GM18873 (cell line): ENCODE results near the gene HBA2.
"Not testable (repeated sequence)": the region's sequence is repeated elsewhere in the genome, so short reads cannot be mapped to it uniquely, and the experiment has no call there.

ENCODE experiments used
- ATAC-seq: cut with Tn5 transposase; IDR thresholded peaks from one replicate; pipeline ENCODE4 v1.9.1; 2021; ENCODE audit warnings: mild to moderate bottlenecking, moderate library complexity, moderate number of reproducible peaks; ENCODE audit not compliant: unreplicated experiment, low FRiP score

Gene HBA2

DNA sequence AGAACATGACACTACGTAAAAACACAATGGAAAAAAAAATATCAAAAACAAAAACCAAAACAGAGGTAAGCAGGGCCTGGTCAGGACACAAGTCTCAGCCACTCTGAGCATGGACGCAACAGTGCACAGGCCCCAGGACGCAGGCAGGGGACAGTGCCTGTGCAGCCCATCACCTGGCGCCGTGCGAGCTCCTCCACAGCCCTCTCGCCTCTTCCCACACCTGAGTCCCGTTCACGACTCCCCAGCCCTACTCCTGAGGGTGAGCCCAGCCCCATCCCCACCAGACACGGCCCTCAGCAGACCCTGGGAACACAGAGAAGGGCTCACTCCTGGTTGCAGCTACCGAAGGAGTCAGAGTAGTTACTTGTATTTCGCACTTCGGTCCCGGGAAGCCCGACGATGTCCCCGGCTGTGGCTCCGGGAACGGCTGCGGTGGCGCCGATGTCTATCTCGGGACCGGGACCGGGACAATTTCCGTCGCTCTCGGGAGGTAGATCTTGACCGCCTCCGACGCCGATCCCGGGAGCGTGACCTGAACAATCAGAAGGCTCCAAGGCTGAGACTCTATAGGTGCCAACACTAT lies 17.0 kb downstream of the HBA2 start:
- no peak for ATAC-seq

DNA sequence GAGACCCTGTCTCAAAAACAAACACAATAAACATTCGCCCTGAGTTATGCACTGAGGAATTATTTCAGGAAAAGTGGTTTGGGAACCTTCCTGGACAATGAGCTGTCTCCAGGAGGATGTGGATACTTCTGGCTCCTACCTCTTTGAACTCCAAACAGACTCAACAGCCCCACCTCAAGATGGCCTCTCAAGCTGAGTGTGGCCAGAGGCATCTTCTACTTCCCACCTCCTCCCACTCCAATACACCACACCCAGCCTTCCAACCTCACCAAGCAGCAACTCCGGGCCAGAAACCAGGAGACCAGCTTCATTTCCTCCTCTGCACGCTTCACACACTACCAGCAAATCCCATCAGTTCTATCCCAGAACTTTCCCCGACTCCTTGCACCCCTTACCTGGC lies 19.2 kb downstream of the HBA2 start:
- no peak for ATAC-seq

DNA sequence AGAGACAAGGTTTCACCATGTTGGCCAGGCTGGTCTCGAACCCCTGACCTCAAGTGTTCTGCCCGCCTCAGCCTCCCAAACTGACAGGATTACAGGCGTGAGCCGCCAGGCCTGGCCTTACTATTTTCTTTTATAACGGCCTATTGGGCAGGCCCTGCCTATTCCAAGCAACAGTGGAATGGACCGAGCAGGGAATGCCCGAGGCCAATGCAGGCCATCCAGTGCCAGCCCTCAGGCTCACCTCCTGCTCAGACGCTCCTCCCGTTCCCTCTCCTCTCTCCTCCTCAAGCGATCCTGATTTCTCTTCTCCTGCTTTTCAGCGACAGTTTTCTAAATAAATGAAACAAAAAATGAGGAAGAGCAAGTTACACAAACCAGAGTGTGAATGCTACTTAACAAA lies 20.0 kb downstream of the HBA2 start:
- ATAC-seq: no peak

GRCh38 chr16:193441-193840 lies 20.8 kb downstream of the HBA2 start:
- ATAC-seq: no peak

- no peak for ATAC-seq
Observed at GRCh38 chr16:194516-194915, 21.8 kb downstream of the HBA2 start.

DNA sequence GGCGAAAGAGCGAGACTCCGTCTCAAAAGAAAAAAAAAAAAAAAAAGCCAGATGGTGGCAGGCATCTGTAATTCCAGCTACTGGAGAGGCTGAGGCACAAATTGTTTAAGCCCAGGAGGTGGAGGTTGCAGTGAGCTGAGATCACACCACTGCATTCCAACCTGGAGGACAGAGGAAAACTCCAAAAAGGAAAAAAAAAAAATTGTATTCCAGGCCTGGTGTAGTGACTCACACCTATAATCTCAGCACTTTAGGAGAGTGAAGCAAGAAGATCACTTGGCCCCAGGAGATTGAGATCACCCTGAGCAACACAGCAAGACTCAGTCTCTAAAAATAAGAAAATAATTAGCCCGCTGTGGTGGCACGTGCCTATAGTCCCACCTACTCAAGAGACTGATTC lies 27.7 kb downstream of the HBA2 start:
- no peak for ATAC-seq

DNA sequence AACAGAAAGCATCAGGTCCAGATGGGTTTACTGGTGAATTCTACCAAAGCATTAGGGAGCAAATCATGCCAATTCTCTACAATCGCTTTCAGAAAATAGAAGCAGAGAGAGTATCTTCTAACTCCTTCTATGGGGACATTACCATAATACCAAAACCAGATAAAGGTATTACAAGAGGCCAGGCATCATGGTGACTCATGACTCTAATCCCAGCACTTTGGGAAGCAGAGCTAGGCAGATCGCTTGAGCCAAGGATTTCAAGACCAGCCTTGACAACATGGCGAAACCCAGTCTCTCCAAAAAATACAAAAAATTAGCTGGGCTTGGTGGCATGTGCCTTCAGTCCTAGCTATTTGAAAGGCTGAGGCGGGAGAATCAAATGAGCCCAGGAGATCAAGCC lies 30.6 kb downstream of the HBA2 start:
- no peak for ATAC-seq

DNA sequence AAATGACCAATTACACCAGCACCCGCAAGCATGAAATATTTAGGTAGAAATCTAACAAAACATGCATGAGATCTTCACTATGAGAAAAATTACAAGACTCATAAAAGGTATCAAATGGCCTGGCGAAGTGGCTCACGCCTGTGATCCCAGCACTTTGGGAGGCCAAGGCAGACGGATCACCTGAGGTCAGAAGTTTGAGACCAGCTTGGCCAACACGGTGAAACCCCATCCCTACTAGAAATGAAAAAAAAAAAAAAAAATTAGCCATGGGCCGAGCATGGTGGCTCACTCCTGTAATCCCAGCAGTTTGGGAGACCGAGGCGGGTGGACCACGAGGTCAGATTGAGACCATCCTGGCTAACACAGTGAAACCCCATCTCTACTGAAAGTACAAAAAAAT lies 31.4 kb downstream of the HBA2 start:
- not testable (repeated sequence) for ATAC-seq

GRCh38 chr16:209359-209758 lies 36.7 kb downstream of the HBA2 start:
- not testable (repeated sequence) for ATAC-seq

DNA sequence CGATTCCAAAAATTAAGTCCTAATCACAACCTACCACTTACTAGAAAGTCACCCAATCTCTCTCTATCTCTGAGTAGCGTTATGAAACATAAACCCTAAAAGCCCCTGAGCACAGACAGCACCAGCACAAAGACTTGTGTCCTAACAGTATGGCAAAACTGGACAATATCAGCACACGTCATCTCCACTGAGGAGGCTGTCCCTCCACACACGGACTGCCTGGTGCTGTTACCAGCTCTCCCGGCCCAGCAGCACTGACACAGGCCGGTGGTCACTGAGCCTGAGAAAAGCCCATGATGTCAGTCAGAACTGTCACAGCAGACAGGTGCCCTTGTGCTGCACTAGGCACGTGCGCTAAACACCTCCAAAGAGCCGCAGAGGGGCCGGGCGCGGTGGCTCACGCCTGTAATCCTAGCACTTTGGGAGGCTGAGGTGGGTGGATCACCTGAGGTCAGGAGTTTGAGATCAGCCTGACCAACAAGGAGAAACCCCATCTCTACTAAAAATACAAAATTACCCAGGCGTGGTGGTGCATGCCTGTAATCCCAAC lies 39.0 kb downstream of the HBA2 start:
- ATAC-seq: not testable (repeated sequence)

- no peak for ATAC-seq
Observed at GRCh38 chr16:212999-213398, 40.3 kb downstream of the HBA2 start.

DNA sequence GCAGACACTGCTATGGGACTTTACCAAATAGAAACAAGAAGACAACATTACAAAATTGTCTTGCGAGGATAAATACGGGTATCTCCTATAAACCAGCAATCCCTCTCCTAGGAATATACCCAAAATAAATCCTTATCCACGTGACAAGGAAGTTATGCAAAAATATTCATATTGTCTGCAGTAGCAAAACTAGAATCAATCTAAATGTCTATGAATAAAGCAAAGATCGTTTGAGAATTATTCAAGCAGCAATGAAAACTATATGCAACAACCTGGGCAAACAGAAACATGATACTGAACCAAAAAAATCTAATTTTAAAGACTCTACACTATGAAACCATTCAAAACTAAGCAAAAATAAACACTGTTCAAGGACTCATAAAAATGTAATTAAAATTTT lies 47.3 kb downstream of the HBA2 start:
- no peak for ATAC-seq
